NB4 (cell line): ENCODE measurements around the gene LRGUK.

Experiments
- DNase-seq: peaks from one replicate; pipeline ENCODE4 v3.0.0; 2010; ENCODE audit warnings: low read depth
- H3K4me3 ChIP-seq: one replicate; pipeline ENCODE4 v1.5.1; 2011; ENCODE audit warnings: mild to moderate bottlenecking, low read depth, low read length, moderate library complexity
- MYC ChIP-seq: IDR thresholded peaks from 2 replicates; pipeline ENCODE4 v1.6.1; 2011; ENCODE audit warnings: low read depth, low read length
- POLR2A ChIP-seq: IDR thresholded peaks from 2 replicates; pipeline ENCODE4 v1.6.1; 2011; ENCODE audit warnings: mild to moderate bottlenecking; ENCODE audit not compliant: insufficient read length; ENCODE audit errors: extremely low read depth
- TF ChIP-seq, protein P1 (sequence below): IDR thresholded peaks from 2 replicates; pipeline ENCODE4 v1.6.1; 2011; ENCODE audit warnings: low read depth, low read length
- TF ChIP-seq, protein P2 (sequence below): IDR thresholded peaks from one replicate; pipeline ENCODE4 v1.5.1; 2012; ENCODE audit warnings: low read depth, low read length

Gene LRGUK

DNA sequence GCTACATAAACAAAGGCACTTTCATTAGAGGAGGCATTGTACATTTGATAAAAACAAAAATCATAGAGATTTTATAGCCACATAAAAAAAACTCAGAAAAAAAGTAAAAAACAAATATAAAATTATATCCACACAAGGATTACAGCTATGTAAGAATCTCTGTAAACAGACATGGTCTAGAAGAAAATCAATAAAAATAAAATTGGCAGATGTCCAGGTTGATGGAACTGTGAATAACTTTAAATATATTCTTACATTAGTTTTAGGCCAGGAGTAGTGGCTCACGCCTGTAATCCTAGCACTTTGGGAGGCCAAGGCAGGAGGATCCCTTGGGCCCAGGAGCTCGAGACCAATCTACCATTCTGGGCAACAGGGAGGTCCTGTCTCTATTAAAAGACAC is 170.3 kb downstream of the LRGUK start:
- no peak for DNase-seq
- no peak overlapping the region for H3K4me3 ChIP-seq
- TF ChIP-seq MYC (no peak), POLR2A (no peak)
- TF ChIP-seq, protein P1, sequence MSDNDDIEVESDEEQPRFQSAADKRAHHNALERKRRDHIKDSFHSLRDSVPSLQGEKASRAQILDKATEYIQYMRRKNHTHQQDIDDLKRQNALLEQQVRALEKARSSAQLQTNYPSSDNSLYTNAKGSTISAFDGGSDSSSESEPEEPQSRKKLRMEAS = no peak
- TF ChIP-seq, protein P2, sequence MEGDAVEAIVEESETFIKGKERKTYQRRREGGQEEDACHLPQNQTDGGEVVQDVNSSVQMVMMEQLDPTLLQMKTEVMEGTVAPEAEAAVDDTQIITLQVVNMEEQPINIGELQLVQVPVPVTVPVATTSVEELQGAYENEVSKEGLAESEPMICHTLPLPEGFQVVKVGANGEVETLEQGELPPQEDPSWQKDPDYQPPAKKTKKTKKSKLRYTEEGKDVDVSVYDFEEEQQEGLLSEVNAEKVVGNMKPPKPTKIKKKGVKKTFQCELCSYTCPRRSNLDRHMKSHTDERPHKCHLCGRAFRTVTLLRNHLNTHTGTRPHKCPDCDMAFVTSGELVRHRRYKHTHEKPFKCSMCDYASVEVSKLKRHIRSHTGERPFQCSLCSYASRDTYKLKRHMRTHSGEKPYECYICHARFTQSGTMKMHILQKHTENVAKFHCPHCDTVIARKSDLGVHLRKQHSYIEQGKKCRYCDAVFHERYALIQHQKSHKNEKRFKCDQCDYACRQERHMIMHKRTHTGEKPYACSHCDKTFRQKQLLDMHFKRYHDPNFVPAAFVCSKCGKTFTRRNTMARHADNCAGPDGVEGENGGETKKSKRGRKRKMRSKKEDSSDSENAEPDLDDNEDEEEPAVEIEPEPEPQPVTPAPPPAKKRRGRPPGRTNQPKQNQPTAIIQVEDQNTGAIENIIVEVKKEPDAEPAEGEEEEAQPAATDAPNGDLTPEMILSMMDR = no peak

DNA sequence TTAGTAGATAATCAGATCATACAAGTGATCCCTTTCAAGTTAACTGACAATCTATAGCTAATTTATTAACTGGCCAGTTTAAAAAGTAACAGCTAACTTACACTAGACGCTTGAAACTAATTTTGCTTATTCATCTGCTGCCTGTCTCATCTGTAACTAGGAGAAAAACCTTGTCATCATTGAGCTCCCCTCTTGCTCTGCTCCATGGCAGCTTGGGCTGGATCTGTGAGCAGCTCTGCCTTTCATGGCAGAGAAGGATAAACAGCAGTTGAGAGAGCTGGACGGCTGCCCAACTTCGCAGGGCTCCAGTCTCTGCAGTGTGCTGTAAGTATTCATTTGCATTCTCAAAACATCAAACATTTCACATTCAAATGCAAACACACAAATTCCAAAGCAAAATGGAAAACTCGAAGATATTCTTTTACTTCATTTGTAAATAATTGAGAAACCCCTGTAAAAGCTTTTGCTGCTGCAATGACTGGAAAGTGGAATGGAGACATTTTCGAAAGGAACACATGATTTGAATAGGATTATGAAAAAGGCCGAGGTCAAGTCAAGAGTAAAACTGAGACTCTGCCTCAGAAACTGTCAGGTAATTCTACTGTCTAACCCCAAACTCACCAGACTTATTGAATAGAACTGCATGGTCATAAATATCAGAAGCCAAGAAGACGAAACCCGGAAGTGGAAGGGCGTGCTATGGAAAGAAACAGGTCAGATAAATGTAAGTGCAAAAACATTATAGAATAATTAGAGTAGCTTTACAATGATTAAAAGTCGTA is 172.0 kb downstream of the LRGUK start:
- H3K4me3 ChIP-seq = no peak overlapping the region
- no peak for DNase-seq
- TF ChIP-seq, protein P1 = no peak
- TF ChIP-seq, protein P2 = no peak
- TF ChIP-seq MYC (no peak), POLR2A (no peak)

DNA sequence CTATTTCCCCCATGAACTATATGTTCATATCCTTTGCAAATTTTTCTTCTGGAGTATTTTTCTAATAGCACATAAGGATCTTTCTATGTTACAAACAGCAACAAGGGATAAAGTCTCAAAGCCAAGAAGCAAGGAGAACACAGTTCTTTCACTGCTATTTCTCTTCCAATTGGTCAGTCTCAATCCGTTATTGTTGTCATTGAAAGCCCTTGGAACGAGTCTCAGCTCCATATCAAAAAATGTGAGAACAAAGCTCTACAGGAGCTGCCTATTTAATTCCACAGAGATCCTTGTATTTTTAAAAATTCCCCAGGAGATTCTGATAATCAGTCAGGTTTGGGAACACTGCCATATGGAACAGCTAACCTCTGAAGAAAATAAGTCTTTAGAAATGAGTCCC is 173.8 kb downstream of the LRGUK start:
- TF ChIP-seq, protein P1 = no peak
- TF ChIP-seq, protein P2 = no peak
- TF ChIP-seq POLR2A (no peak), MYC (no peak)
- DNase-seq = no peak
- H3K4me3 ChIP-seq = no peak overlapping the region

DNA sequence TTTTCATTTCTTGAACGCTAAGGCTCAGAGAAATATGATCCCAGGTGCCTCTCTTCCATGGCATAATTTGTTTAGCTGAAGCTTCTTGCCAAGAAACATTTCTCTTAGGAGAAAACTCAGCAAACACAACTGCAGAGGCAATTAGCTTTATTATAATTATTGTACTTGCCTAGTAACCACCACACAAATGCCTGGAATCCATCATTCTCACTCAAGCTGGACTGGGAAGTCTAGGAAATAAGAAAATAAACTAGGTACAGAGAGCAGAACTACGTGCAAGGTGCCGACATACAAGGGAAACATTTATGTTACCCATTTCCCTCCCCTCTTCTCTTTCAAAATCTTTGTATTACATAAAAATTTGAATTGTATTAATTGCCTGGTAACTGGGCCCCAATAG is 174.5 kb downstream of the LRGUK start:
- DNase-seq = no peak
- no peak overlapping the region for H3K4me3 ChIP-seq
- TF ChIP-seq, protein P2 = no peak
- TF ChIP-seq POLR2A = no peak
- TF ChIP-seq, protein P1 = no peak
- TF ChIP-seq MYC = no peak

DNA sequence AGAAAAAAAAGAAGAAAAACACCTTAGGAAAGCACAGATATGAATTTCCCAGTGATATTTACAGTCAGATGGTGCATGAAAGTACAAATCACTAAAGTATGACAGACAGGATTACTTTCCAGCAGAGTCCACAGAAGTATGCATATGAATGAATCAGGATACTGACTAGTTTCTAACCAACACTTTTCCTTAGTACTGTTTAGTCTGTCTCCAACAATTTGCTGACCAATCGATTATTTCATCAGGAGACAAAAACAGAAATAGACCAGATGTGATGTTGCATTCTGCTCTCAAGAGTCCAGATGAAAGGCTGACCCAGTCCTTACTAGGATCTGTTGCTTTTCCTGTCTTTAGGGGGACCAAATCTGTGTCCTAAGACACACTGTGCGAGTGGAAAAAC is 175.0 kb downstream of the LRGUK start:
- no peak for DNase-seq
- TF ChIP-seq POLR2A = no peak
- TF ChIP-seq, protein P1 = no peak
- TF ChIP-seq MYC = no peak
- TF ChIP-seq, protein P2 = no peak
- H3K4me3 ChIP-seq = no peak overlapping the region
